Spinal cord (tissue), 10 donors: ENCODE measurements around the gene REV3L. TPM values are rescaled to one million over a fixed set of nuclear protein-coding genes. Genes with fewer than 3 reads are reported as not detected.

Experiments used
- DNase-seq, 6 donors: peaks; one replicate each; pipeline versions ENCODE4 v3.0.0 to v3.0.0-alpha.2; 2013 to 2015; ENCODE audit warnings: low spot score in 6 of 6, low read depth in 4 of 6
- H3K27ac ChIP-seq: one replicate; pipeline ENCODE4 v1.5.1; 2013; ENCODE audit warnings: low read depth, low read length, control low read depth
- H3K27me3 ChIP-seq: one replicate; pipeline ENCODE4 v1.6.1; 2013; ENCODE audit warnings: low read length; ENCODE audit not compliant: control insufficient read depth, insufficient read depth
- H3K36me3 ChIP-seq: one replicate; pipeline ENCODE4 v1.6.1; 2013; ENCODE audit warnings: low read length; ENCODE audit not compliant: control insufficient read depth, insufficient read depth
- H3K4me1 ChIP-seq: one replicate; pipeline ENCODE4 v1.6.1; 2013; ENCODE audit warnings: low read length; ENCODE audit not compliant: control insufficient read depth, insufficient read depth
- H3K4me3 ChIP-seq: one replicate; pipeline ENCODE4 v1.5.1; 2013; ENCODE audit warnings: low read depth, low read length, control low read depth
- H3K9me3 ChIP-seq: one replicate; pipeline ENCODE4 v1.6.1; 2013; ENCODE audit warnings: low read length; ENCODE audit not compliant: control insufficient read depth, insufficient read depth
- WGBS: methylation state at CpG from one replicate; pipeline ENCODE4 v1.1.5; 2013; ENCODE audit warnings: missing lambda C conversion rate; ENCODE audit not compliant: insufficient coverage; 5-methylcytosine and 5-hydroxymethylcytosine counted together
- polyA plus RNA-seq, 2 donors: library from polyadenylated mRNA; unstranded; fragments of 120-200 nt; gene quantifications; one replicate each; pipeline ENCODE4 v1.2.1, GENCODE V29; 2013; ENCODE audit not compliant: insufficient read length in 2 of 2
- total RNA-seq, 2 donors: library from RNA; depleted of rRNA in 1 of 2; stranded (reverse); fragments of 120-200 nt in 1 of 2; fragments of >200 nt in 1 of 2; gene quantifications; one replicate each; pipeline versions ENCODE4 v1.2.3 to v1.2.4, GENCODE V29; 2013 to 2014
- donor health status: healthy.

The REV3L gene
- total and polyA plus RNA-seq, 4 donors = 62.0 to 120 (median 97.9) TPM

- 71% methylated on average over 3 of the region's 3 CpGs for WGBS
These were observed 76.8 kb downstream of the REV3L start for GRCh38 chr6:111406200-111406721.

GRCh38 chr6:111403388-111403787, 79.6 kb downstream of the REV3L start:
- no CpG with 5 or more reads among the region's 3 CpGs for WGBS
- H3K36me3 ChIP-seq = peaks cover 7% of the 10 kb centered on the region

More at GRCh38 chr6:111406200-111406721, 76.8 kb downstream of the REV3L start:
- peak in 1 of 6 donors; percentile 15 for DNase-seq
- H3K36me3 ChIP-seq = peaks cover 13% of the 10 kb centered on the region
- no peak overlapping the region for H3K4me3 ChIP-seq
- H3K4me1 ChIP-seq = no peaks in the 10 kb centered on the region
- H3K9me3 ChIP-seq = peaks cover 6% of the 10 kb centered on the region
- no peaks in the 10 kb centered on the region for H3K27me3 ChIP-seq
- H3K27ac ChIP-seq = peak overlapping the region; percentile 27

GRCh38 chr6:111399626-111400025, 83.4 kb downstream of the REV3L start:
- H3K27ac ChIP-seq = no peak overlapping the region
- no peaks in the 10 kb centered on the region for H3K27me3 ChIP-seq
- H3K36me3 ChIP-seq = peaks cover 12% of the 10 kb centered on the region
- no CpG with 5 or more reads among the region's 3 CpGs for WGBS
- no peak for DNase-seq
- H3K4me3 ChIP-seq = no peak overlapping the region
- H3K9me3 ChIP-seq = peaks cover 7% of the 10 kb centered on the region
- H3K4me1 ChIP-seq = no peaks in the 10 kb centered on the region

More at GRCh38 chr6:111403388-111403787, 79.6 kb downstream of the REV3L start:
- no peak for DNase-seq
- no peaks in the 10 kb centered on the region for H3K27me3 ChIP-seq
- H3K4me1 ChIP-seq = no peaks in the 10 kb centered on the region
- H3K4me3 ChIP-seq = no peak overlapping the region
- no peak overlapping the region for H3K27ac ChIP-seq
- H3K9me3 ChIP-seq = peaks cover 6% of the 10 kb centered on the region

- Histone ChIP-seq H3K36me3 (peaks cover 16% of the 10 kb centered on the region), H3K4me1 (no peaks in the 10 kb centered on the region), H3K27me3 (no peaks in the 10 kb centered on the region), H3K9me3 (no peaks in the 10 kb centered on the region), H3K27ac (no peak overlapping the region), H3K4me3 (no peak overlapping the region)
- no CpG with 5 or more reads among the region's 2 CpGs for WGBS
- DNase-seq = peak in 1 of 6 donors; percentile 31
These were observed 94.3 kb downstream of the REV3L start for GRCh38 chr6:111388681-111389080.

GRCh38 chr6:111382476-111383294, 100.3 kb downstream of the REV3L start:
- Histone ChIP-seq H3K27ac (peak overlapping the region; percentile 43), H3K4me1 (peaks cover 9% of the 10 kb centered on the region), H3K36me3 (peaks cover 16% of the 10 kb centered on the region), H3K27me3 (no peaks in the 10 kb centered on the region), H3K4me3 (no peak overlapping the region), H3K9me3 (no peaks in the 10 kb centered on the region)
- peak in 3 of 6 donors; percentile 29 to 48 (median 40) for DNase-seq
- WGBS = 82% methylated on average over 6 of the region's 9 CpGs

GRCh38 chr6:111381728-111382127, 101.3 kb downstream of the REV3L start:
- no peak for DNase-seq
- H3K27me3 ChIP-seq = no peaks in the 10 kb centered on the region
- H3K27ac ChIP-seq = no peak overlapping the region
- peaks cover 9% of the 10 kb centered on the region for H3K4me1 ChIP-seq
- H3K36me3 ChIP-seq = peaks cover 18% of the 10 kb centered on the region
- no peaks in the 10 kb centered on the region for H3K9me3 ChIP-seq
- WGBS = no CpG with 5 or more reads among the region's 1 CpG
- no peak overlapping the region for H3K4me3 ChIP-seq

GRCh38 chr6:111381123-111381522, 101.9 kb downstream of the REV3L start:
- Histone ChIP-seq H3K36me3 (peaks cover 16% of the 10 kb centered on the region), H3K27ac (no peak overlapping the region), H3K4me1 (peaks cover 9% of the 10 kb centered on the region), H3K9me3 (no peaks in the 10 kb centered on the region), H3K27me3 (no peaks in the 10 kb centered on the region), H3K4me3 (no peak overlapping the region)
- no peak for DNase-seq

- H3K4me1 ChIP-seq = peaks cover 9% of the 10 kb centered on the region
- no peak for DNase-seq
- no peak overlapping the region for H3K4me3 ChIP-seq
- no peak overlapping the region for H3K27ac ChIP-seq
- peaks cover 18% of the 10 kb centered on the region for H3K36me3 ChIP-seq
- 100% methylated on average over 2 of the region's 2 CpGs for WGBS
- H3K9me3 ChIP-seq = no peaks in the 10 kb centered on the region
- H3K27me3 ChIP-seq = no peaks in the 10 kb centered on the region
These were observed 103.2 kb downstream of the REV3L start for GRCh38 chr6:111379831-111380230.

GRCh38 chr6:111379302-111379701, 103.7 kb downstream of the REV3L start:
- DNase-seq = no peak
- H3K36me3 ChIP-seq = peaks cover 18% of the 10 kb centered on the region
- H3K4me1 ChIP-seq = peaks cover 9% of the 10 kb centered on the region
- no peak overlapping the region for H3K27ac ChIP-seq
- no peaks in the 10 kb centered on the region for H3K27me3 ChIP-seq
- H3K4me3 ChIP-seq = no peak overlapping the region
- no peaks in the 10 kb centered on the region for H3K9me3 ChIP-seq

GRCh38 chr6:111377558-111378120, 105.4 kb downstream of the REV3L start:
- Histone ChIP-seq H3K4me3 (no peak overlapping the region), H3K4me1 (peaks cover 5% of the 10 kb centered on the region), H3K27me3 (no peaks in the 10 kb centered on the region), H3K27ac (no peak overlapping the region), H3K36me3 (peaks cover 18% of the 10 kb centered on the region), H3K9me3 (no peaks in the 10 kb centered on the region)
- no peak for DNase-seq
- WGBS = 100% methylated on average over 1 of the region's 2 CpGs
